ENCODE results near the gene CCDC28B.
A peak's percentile ranks its signal among the peaks of the same experiment; 100 is the strongest.

CCDC28B gene

DNA sequence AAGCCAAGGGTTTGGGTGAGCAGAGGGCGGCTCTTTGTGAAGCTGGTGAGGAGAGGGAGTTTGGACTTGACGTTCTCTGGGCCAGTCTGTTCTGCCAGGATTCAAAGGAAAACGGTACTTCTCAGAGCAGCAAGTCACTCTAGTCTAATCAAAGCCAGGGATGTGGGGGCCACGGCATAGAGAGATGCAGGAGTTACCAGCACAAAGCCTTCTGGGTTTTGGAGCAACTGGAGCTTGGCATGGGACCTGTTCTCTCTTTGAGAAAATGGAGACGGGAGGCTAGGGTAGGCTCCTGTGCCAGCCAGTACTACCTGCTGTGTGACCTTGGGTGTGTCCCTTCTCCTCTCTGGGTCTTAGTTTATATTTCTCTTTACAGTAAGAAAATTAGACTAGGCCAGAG, 18.8 kb upstream of the CCDC28B start:
- peak overlapping the region; percentile 95; the same call in 1 of the 2 replicates for H3K4me3 ChIP-seq (ENCODE audit: low read length)
- no peak for TF ChIP-seq ZNF274 (IDR thresholded peaks at IDR 0.05; ENCODE audit: low read depth, low read length)

DNA sequence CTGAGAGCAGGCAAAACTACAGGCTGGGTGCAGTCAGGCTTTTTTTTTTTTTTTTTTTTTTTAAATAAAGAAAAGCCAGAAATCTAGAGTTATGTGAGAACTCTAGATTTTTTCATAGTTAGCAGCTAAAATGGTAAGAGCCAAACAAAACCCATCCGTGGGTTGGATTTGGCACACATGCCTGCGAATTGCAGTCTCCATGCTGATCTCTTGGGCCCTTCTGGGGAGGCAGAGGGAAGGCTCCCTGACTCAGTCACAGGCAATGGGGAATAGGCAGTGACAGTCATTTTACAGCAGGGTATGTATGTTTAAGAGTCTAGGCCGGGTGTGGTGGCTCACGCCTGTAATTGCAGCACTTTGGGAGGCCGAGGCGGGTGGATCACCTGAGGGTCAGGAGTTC, 18.3 kb upstream of the CCDC28B start:
- TF ChIP-seq ZNF274 (IDR thresholded peaks at IDR 0.05; ENCODE audit: low read depth, low read length): no peak
- peak overlapping the region; percentile 95; the same call in 1 of the 2 replicates for H3K4me3 ChIP-seq (ENCODE audit: low read length)

DNA sequence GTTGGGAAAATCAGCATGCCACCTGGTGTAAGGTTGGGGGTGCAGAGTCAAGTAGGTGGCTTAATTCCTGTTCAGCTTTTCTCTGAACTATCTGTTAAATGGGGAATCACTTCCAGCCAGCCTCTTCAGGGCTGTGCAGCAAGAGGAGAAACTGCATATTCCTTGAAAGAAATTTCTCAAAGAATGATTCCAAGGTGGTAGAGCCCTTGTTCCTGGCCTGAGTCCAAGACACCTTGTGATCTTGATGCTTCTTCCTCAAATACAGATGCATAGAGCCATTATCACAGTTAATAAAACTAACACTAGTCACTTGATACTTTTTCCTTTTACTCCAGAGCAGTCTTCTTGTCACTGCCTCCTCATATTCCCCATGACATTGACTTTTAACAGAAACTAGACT, 15.7 kb upstream of the CCDC28B start:
- H3K4me3 ChIP-seq (ENCODE audit: low read length): no peak overlapping the region
- TF ChIP-seq ZNF274 (IDR thresholded peaks at IDR 0.05; ENCODE audit: low read depth, low read length): no peak

DNA sequence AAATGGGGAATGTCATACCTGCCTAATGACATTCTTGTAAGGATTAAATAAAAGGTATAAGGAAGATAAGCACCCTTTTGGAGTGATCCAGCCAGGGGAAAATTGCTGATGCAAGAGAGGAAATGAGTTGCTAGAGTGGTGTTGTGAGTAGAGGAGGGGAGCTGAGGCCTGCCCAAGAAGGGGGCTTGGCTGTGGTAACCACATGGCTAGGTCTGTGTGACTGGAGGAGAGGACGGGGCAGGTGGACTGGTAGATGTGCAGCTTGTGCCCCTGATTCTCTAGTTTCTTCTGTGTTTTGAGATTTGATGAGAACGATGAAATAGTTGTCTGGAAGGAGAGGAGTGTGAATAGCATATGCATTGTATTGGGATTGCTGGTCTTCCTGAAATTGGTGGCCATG, 14.3 kb upstream of the CCDC28B start:
- TF ChIP-seq ZNF274 (IDR thresholded peaks at IDR 0.05; ENCODE audit: low read depth, low read length): no peak
- H3K4me3 ChIP-seq (ENCODE audit: low read length): no peak overlapping the region

DNA sequence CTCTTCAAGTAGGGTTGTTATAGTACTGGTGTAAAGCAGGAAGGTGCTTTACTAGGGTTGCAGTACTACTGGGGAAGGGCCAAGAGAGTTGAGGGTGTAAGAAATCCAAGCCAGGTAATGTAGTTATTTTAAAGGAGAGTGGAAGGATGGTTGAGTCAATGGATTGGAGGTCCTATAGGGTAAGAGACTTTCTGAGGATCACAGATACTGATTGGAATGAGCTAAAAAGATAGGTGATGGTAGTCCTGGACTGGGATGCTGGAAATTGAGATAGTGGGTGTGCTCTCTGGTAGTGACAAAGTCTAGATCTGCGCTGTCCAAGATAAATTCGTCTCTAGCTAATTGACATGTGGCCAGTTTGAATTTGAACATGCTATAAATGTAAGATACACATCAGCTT, 13.9 kb upstream of the CCDC28B start:
- TF ChIP-seq ZNF274 (IDR thresholded peaks at IDR 0.05; ENCODE audit: low read depth, low read length): no peak
- H3K4me3 ChIP-seq (ENCODE audit: low read length): no peak overlapping the region

DNA sequence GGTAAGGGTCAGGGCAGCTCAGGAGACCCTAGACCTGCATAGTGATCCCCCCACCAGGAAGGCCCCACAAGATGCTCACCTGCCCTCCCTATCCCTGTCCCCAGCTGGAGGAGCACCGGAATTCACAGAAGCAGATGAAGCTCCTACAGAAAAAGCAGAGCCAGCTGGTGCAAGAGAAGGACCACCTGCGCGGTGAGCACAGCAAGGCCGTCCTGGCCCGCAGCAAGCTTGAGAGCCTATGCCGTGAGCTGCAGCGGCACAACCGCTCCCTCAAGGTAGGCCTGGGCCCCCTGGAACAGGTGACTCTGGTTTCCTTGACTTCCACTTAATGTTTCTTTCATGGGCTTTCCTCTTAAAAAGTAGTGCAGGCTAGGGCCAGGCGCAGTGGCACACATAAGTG, 12.5 kb upstream of the CCDC28B start:
- no peak for TF ChIP-seq ZNF274 (IDR thresholded peaks at IDR 0.05; ENCODE audit: low read depth, low read length)
- H3K4me3 ChIP-seq (ENCODE audit: low read length): no peak overlapping the region

DNA sequence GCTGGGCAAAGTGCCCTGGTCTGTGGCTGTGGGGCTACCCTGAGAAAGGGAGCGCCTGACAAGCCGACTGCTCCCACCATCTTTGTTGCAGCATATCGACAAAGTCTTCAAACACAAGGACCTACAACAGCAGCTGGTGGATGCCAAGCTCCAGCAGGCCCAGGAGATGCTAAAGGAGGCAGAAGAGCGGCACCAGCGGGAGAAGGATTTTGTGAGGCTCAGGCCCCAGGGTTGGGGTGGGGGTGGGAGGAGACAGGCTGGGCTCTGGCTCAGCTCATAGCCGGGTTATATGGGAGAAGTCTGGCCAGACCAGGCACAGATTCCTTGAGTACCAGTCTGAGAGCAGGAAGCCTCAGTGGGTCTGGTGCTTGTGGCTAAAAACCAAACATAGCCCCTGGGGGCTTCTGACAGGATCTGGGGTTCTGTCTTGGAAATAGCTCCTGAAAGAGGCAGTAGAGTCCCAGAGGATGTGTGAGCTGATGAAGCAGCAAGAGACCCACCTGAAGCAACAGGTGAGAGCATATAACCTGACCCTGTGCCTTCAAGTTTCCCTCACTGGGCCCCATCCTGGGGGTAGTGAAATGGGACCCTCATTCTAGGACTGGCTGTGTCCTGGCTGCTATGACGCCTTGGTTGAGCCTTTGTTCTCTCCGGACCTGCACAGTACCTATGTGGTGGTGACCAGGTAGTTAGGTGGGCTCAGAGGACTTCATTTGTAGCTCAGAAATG, 8.0 kb upstream of the CCDC28B start:
- no peak overlapping the region for H3K4me3 ChIP-seq (ENCODE audit: low read length)
- no peak for TF ChIP-seq ZNF274 (IDR thresholded peaks at IDR 0.05; ENCODE audit: low read depth, low read length)

DNA sequence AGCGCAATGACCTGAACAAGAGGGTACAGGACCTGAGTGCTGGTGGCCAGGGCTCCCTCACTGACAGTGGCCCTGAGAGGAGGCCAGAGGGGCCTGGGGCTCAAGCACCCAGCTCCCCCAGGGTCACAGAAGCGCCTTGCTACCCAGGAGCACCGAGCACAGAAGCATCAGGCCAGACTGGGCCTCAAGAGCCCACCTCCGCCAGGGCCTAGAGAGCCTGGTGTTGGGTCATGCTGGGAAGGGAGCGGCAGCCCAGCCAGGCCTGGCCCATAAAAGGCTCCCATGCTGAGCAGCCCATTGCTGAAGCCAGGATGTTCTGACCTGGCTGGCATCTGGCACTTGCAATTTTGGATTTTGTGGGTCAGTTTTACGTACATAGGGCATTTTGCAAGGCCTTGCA, 5.4 kb upstream of the CCDC28B start:
- H3K4me3 ChIP-seq (ENCODE audit: low read length): no peak overlapping the region
- no peak for TF ChIP-seq ZNF274 (IDR thresholded peaks at IDR 0.05; ENCODE audit: low read depth, low read length)

DNA sequence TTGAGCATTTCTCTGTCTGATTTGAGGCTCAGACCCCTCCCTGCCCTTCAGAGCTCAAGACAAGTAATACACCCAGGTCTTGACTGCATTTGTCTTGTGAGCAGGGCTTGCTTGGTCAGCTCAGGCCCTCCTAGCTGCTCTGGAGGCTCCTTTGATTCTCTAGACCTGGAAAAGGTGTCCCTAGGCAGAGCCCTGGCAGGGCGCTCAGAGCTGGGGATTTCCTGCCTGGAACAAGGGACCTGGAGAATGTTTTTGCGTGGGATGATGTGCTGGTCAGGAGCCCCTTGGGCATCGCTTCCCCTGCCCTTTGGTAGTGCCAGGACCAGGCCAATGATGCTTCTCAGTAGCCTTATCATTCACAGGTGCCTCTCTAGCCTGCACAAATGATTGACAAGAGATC, 4.9 kb upstream of the CCDC28B start:
- H3K4me3 ChIP-seq (ENCODE audit: low read length): no peak overlapping the region
- TF ChIP-seq ZNF274 (IDR thresholded peaks at IDR 0.05; ENCODE audit: low read depth, low read length): no peak

DNA sequence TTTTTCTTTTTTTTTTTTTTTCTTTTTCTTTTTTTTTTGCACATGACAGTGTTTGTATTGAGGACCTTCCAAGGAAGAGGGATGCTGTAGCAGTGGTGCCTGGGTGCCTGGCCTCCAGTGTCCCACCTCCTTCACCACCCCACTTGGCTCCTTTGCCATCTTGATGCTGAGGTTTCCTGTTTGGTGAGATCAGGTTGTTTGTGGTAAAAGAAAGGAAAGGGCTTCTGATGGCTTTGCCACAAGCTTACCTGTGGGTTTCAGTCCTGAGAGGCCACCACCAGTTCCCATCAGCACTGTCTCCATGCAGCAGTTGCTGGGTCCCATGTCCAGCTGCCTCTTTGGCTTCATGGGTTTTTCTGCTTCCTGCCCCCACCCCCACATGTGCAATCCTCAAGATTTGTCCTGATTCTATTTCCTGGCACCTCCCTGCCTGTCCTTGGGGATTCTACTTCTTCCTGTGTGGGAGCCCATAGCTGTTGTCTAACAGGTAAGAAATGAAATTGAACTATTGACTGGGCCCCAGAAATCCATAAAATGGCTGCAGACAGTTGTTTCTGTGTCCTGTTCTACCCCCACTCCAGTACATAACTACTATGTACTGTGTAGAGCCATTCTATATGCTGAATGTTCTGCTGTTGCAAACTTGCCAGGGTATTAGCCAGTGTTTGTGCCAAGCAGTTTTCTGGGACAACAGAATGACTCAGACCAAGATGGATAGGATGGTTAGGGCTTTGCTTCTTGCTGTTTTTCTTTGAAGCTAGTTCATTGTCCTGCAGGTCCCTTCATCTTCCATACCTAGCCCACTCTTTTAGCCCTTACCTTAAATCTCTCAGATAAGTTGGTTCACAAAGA, 4.2 kb upstream of the CCDC28B start:
- TF ChIP-seq ZNF274 (IDR thresholded peaks at IDR 0.05; ENCODE audit: low read depth, low read length): no peak
- no peak overlapping the region for H3K4me3 ChIP-seq (ENCODE audit: low read length)

DNA sequence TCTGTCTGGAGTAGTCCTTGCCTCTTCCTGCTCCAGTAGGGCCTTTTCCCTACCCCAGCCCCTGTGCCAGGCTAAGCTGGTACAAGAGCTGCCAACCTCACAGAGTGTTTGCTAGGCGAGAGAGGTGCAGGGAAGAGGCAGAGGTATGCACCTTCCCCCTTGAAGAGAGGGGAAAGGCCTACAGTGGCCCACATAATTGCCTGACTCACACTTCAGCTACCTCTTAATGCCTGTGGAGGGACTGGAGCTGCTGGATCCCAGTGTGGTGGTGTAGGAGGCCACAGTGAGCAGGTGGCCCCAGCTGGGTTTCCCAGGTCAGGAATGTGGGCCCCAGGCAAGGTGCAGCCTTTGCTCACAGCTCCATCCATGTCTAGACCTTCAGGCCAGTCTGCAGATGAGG, 3.3 kb upstream of the CCDC28B start:
- no peak for TF ChIP-seq ZNF274 (IDR thresholded peaks at IDR 0.05; ENCODE audit: low read depth, low read length)
- H3K4me3 ChIP-seq (ENCODE audit: low read length): no peak overlapping the region

DNA sequence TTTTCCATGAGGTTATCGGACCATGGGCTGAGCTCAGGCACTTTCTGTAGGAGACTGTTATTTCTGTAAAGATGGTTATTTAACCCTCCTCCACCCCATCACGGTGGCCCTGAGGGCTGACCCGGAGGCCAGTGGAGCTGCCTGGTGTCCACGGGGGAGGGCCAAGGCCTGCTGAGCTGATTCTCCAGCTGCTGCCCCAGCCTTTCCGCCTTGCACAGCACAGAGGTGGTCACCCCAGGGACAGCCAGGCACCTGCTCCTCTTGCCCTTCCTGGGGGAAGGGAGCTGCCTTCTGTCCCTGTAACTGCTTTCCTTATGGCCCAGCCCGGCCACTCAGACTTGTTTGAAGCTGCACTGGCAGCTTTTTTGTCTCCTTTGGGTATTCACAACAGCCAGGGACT, 2.6 kb upstream of the CCDC28B start:
- no peak for TF ChIP-seq ZNF274 (IDR thresholded peaks at IDR 0.05; ENCODE audit: low read depth, low read length)
- no peak overlapping the region for H3K4me3 ChIP-seq (ENCODE audit: low read length)

DNA sequence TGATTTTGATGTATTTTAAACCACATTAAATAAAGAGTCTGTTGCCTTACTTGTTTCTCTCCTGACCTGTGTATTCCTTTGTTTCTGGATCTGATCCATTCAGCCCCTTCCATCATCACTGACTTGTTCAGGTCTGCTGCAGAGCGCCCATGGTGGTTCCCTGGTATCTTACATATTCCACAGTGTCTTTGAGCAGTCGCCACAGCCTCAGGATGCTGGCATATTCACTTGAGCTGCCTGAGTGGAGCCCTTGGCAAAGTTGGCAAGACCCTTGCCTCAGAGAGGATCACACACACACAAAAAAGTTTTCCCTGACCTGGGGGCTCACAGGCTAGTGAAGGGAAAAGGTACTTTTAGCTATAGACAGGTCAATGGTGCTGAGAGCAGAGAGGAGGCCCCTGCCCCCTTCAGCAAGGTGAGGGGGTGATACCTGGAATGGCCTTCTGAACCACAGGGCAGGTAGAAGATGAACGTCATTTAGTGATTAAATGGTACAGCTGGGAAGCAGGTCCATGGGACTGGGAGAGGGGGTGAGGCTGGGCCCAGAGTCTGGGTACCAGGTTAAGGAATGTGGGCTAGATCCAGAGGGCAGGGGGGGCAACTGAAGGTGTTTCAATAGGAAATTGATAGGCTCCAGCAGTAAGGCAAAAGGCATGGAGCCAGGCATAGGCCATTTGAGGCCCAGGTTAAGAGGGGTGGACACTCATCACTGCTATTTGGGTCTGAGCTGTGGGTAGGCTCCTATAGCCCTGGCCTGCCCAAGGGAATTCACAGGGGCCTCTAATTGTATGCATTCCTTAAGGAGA, 2.0 kb upstream of the CCDC28B start:
- H3K4me3 ChIP-seq (ENCODE audit: low read length): no peak overlapping the region
- TF ChIP-seq ZNF274 (IDR thresholded peaks at IDR 0.05; ENCODE audit: low read depth, low read length): no peak

DNA sequence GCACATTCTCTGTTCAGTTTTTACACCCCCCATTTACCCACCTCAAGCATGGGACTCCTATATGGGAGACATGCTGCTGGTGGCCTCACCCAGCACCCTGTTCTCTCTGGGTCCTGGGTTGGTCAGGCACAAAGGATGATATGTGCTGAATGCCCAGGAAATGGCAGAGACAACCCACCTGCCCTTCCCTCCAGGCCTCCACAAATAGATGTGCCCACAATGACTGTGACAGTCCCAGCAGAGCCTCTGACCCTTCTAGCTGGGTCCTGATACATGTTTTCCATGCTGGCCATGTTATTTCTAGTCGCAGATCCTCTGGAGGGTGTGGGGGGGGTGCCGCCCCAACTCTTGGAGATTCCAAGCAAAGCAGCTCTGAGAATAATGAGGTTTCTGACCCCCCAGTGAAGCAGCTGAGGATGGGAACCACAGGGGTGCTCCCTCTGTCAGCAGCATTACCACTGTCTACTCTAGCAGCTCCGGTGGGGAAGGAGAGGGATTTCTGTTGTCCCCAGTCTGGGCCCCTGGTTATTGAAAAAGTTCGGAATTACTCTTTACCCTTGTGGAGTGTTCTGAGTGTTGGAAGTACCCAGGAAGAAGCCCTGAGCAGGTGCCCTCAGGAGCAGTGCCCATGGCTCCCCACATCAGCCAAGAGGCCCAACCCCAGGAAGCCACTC, 1.2 kb upstream of the CCDC28B start:
- no peak for TF ChIP-seq ZNF274 (IDR thresholded peaks at IDR 0.05; ENCODE audit: low read depth, low read length)

More for the DNA sequence above, 1.2 kb upstream of the CCDC28B start:
- no peak overlapping the region for H3K4me3 ChIP-seq (ENCODE audit: low read length)
